ENCODE data around the gene EARS2.

DNA sequence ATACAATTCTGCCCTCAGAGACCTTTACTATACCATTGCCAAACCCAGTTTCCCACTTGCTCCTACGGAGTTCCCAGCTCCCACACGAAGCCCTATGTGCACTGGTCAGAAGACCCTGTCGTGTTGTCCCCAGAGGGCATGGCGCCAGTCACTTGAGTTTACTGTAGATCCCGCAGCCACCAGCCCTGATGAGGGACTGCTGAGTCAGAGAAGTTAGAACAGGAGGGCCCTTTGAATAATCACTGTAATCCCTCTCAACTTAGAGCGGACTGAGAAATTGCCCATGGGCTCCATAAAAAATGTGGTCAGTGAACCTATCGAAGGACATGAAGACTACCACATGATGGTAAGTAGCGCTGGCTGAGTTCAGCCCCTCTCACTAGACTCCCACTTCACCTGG, 9.6 kb upstream of the EARS2 start:
- TF ChIP-seq XRCC4 (IDR thresholded peaks at IDR 0.05; ENCODE audit: extremely low read depth, insufficient read depth, insufficient read length) = no peak
- no peak for TF ChIP-seq NFRKB (IDR thresholded peaks at IDR 0.05; ENCODE audit: low read depth)
- no peak for TF ChIP-seq GTF2F1 (IDR thresholded peaks at IDR 0.05; ENCODE audit: low read depth, low read length)
- TF ChIP-seq POLR2A (conservative IDR thresholded peaks at IDR 0.05) = no peak
- TF ChIP-seq, protein P1, sequence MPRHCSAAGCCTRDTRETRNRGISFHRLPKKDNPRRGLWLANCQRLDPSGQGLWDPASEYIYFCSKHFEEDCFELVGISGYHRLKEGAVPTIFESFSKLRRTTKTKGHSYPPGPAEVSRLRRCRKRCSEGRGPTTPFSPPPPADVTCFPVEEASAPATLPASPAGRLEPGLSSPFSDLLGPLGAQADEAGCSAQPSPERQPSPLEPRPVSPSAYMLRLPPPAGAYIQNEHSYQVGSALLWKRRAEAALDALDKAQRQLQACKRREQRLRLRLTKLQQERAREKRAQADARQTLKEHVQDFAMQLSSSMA (CRISPR knock-in tag; IDR thresholded peaks at IDR 0.05) = no peak
- no peak for TF ChIP-seq TGIF2 (CRISPR knock-in tag; IDR thresholded peaks at IDR 0.05)
- no peak for TF ChIP-seq HNRNPK (IDR thresholded peaks at IDR 0.05; ENCODE audit: low read depth, low read length, poor library complexity, severe bottlenecking)
- no peak for TF ChIP-seq EZH2 (IDR thresholded peaks at IDR 0.05; ENCODE audit: borderline replicate concordance, low read depth, low read length)
